ENCODE measurements around the gene TBX18.

The TBX18 gene

GRCh38 chr6:84663866-84664265 lies 100.5 kb downstream of the TBX18 start:
- Histone ChIP-seq H3K4ac (ENCODE audit: low read depth in 1 of 2, low read length in 2 of 2) (no peak overlapping the region), H3K4me1 (ENCODE audit: control insufficient read depth, insufficient read depth, low read depth, low read length) (peaks cover 1% of the 10 kb centered on the region), H3K14ac (ENCODE audit: low read length in 2 of 2) (no peak overlapping the region), H2BK15ac (ENCODE audit: low read depth, poor library complexity, severe bottlenecking) (no peak overlapping the region), H3K9ac (ENCODE audit: low read length) (no peak overlapping the region), H3K23ac (ENCODE audit: low read length in 2 of 2) (no peak overlapping the region), H3K18ac (ENCODE audit: low read depth in 1 of 2, low read length in 2 of 2) (no peak overlapping the region), H4K91ac (ENCODE audit: low read length) (no peak overlapping the region), H3K79me1 (replicated peaks; ENCODE audit: low read length, poor library complexity, severe bottlenecking) (no peaks in the 10 kb centered on the region), H3K9me3 (ENCODE audit: control insufficient read depth, low read length) (no peaks in the 10 kb centered on the region), H2BK120ac (ENCODE audit: low read depth, low read length) (no peak overlapping the region), H2AFZ (ENCODE audit: low read depth, low read length) (no peak overlapping the region), H4K8ac (ENCODE audit: low read length) (no peak overlapping the region), H3K27me3 (ENCODE audit: control insufficient read depth in 1 of 2, insufficient read depth in 1 of 2, low read length in 2 of 2) (no peaks in the 10 kb centered on the region), H3K36me3 (ENCODE audit: control insufficient read depth in 1 of 2, insufficient read depth in 2 of 2, low read depth in 1 of 2, low read length in 2 of 2) (no peaks in the 10 kb centered on the region), H2AK5ac (ENCODE audit: low read length, severe bottlenecking) (no peak overlapping the region), H3K4me3 (ENCODE audit: insufficient read depth in 1 of 2, low read depth in 1 of 2, low read length in 2 of 2) (no peak overlapping the region), H3K27ac (ENCODE audit: low read length, poor library complexity, severe bottlenecking) (no peak overlapping the region), H2BK12ac (ENCODE audit: low read length in 2 of 2) (no peak overlapping the region), H2BK5ac (ENCODE audit: low read depth, low read length, poor library complexity, severe bottlenecking) (no peak overlapping the region), H3K4me2 (ENCODE audit: low read length, poor library complexity, severe bottlenecking) (no peak overlapping the region)
- no peak for DNase-seq
- WGBS: 82% methylated on average over 2 of the region's 2 CpGs

GRCh38 chr6:84657486-84657885 lies 106.9 kb downstream of the TBX18 start:
- H4K91ac ChIP-seq (ENCODE audit: low read length): no peak overlapping the region
- no peak for DNase-seq
- no peaks in the 10 kb centered on the region for H3K9me3 ChIP-seq (ENCODE audit: control insufficient read depth, low read length)
- H2BK12ac ChIP-seq (ENCODE audit: low read length in 2 of 2): no peak overlapping the region
- H2BK120ac ChIP-seq (ENCODE audit: low read depth, low read length): no peak overlapping the region
- H2BK15ac ChIP-seq (ENCODE audit: low read depth, poor library complexity, severe bottlenecking): no peak overlapping the region
- H2AFZ ChIP-seq (ENCODE audit: low read depth, low read length): no peak overlapping the region
- no peaks in the 10 kb centered on the region for H3K36me3 ChIP-seq (ENCODE audit: control insufficient read depth in 1 of 2, insufficient read depth in 2 of 2, low read depth in 1 of 2, low read length in 2 of 2)
- no peak overlapping the region for H3K27ac ChIP-seq (ENCODE audit: low read length, poor library complexity, severe bottlenecking)
- 18% methylated on average over 1 of the region's 2 CpGs for WGBS
- H3K4me1 ChIP-seq (ENCODE audit: control insufficient read depth, insufficient read depth, low read depth, low read length): peaks cover 1% of the 10 kb centered on the region
- H3K14ac ChIP-seq (ENCODE audit: low read length in 2 of 2): no peak overlapping the region
- no peak overlapping the region for H3K18ac ChIP-seq (ENCODE audit: low read depth in 1 of 2, low read length in 2 of 2)
- H2BK5ac ChIP-seq (ENCODE audit: low read depth, low read length, poor library complexity, severe bottlenecking): no peak overlapping the region
- H3K23ac ChIP-seq (ENCODE audit: low read length in 2 of 2): no peak overlapping the region
- no peak overlapping the region for H4K8ac ChIP-seq (ENCODE audit: low read length)
- H3K4me3 ChIP-seq (ENCODE audit: insufficient read depth in 1 of 2, low read depth in 1 of 2, low read length in 2 of 2): no peak overlapping the region
- no peaks in the 10 kb centered on the region for H3K27me3 ChIP-seq (ENCODE audit: control insufficient read depth in 1 of 2, insufficient read depth in 1 of 2, low read length in 2 of 2)
- peak overlapping the region; percentile 7 for H2AK5ac ChIP-seq (ENCODE audit: low read length, severe bottlenecking)
- H3K79me1 ChIP-seq (replicated peaks; ENCODE audit: low read length, poor library complexity, severe bottlenecking): no peaks in the 10 kb centered on the region
- no peak overlapping the region for H3K4me2 ChIP-seq (ENCODE audit: low read length, poor library complexity, severe bottlenecking)
- H3K4ac ChIP-seq (ENCODE audit: low read depth in 1 of 2, low read length in 2 of 2): no peak overlapping the region
- no peak overlapping the region for H3K9ac ChIP-seq (ENCODE audit: low read length)

GRCh38 chr6:84657025-84657424 lies 107.4 kb downstream of the TBX18 start:
- Histone ChIP-seq H3K18ac (ENCODE audit: low read depth in 1 of 2, low read length in 2 of 2) (no peak overlapping the region), H2AK5ac (ENCODE audit: low read length, severe bottlenecking) (peak overlapping the region; percentile 7), H2BK5ac (ENCODE audit: low read depth, low read length, poor library complexity, severe bottlenecking) (no peak overlapping the region), H2BK15ac (ENCODE audit: low read depth, poor library complexity, severe bottlenecking) (no peak overlapping the region), H3K9me3 (ENCODE audit: control insufficient read depth, low read length) (no peaks in the 10 kb centered on the region), H4K91ac (ENCODE audit: low read length) (no peak overlapping the region), H3K14ac (ENCODE audit: low read length in 2 of 2) (no peak overlapping the region), H3K27ac (ENCODE audit: low read length, poor library complexity, severe bottlenecking) (no peak overlapping the region), H4K8ac (ENCODE audit: low read length) (no peak overlapping the region), H3K4me2 (ENCODE audit: low read length, poor library complexity, severe bottlenecking) (no peak overlapping the region), H3K4me3 (ENCODE audit: insufficient read depth in 1 of 2, low read depth in 1 of 2, low read length in 2 of 2) (no peak overlapping the region), H2AFZ (ENCODE audit: low read depth, low read length) (no peak overlapping the region), H3K4me1 (ENCODE audit: control insufficient read depth, insufficient read depth, low read depth, low read length) (peaks cover 1% of the 10 kb centered on the region), H3K27me3 (ENCODE audit: control insufficient read depth in 1 of 2, insufficient read depth in 1 of 2, low read length in 2 of 2) (no peaks in the 10 kb centered on the region), H3K79me1 (replicated peaks; ENCODE audit: low read length, poor library complexity, severe bottlenecking) (no peaks in the 10 kb centered on the region), H3K36me3 (ENCODE audit: control insufficient read depth in 1 of 2, insufficient read depth in 2 of 2, low read depth in 1 of 2, low read length in 2 of 2) (no peaks in the 10 kb centered on the region), H3K23ac (ENCODE audit: low read length in 2 of 2) (no peak overlapping the region), H3K9ac (ENCODE audit: low read length) (no peak overlapping the region), H2BK12ac (ENCODE audit: low read length in 2 of 2) (no peak overlapping the region), H3K4ac (ENCODE audit: low read depth in 1 of 2, low read length in 2 of 2) (no peak overlapping the region), H2BK120ac (ENCODE audit: low read depth, low read length) (no peak overlapping the region)
- DNase-seq: no peak
- 94% methylated on average over 2 of the region's 2 CpGs for WGBS

- Histone ChIP-seq H3K4me2 (ENCODE audit: low read length, poor library complexity, severe bottlenecking) (no peak overlapping the region), H3K4ac (ENCODE audit: low read depth in 1 of 2, low read length in 2 of 2) (no peak overlapping the region), H2BK12ac (ENCODE audit: low read length in 2 of 2) (no peak overlapping the region), H3K9me3 (ENCODE audit: control insufficient read depth, low read length) (no peaks in the 10 kb centered on the region), H3K4me1 (ENCODE audit: control insufficient read depth, insufficient read depth, low read depth, low read length) (peaks cover 2% of the 10 kb centered on the region), H3K14ac (ENCODE audit: low read length in 2 of 2) (no peak overlapping the region), H2AFZ (ENCODE audit: low read depth, low read length) (no peak overlapping the region), H2AK5ac (ENCODE audit: low read length, severe bottlenecking) (peak overlapping the region; percentile 95), H4K8ac (ENCODE audit: low read length) (no peak overlapping the region), H4K91ac (ENCODE audit: low read length) (no peak overlapping the region), H3K18ac (ENCODE audit: low read depth in 1 of 2, low read length in 2 of 2) (no peak overlapping the region), H2BK5ac (ENCODE audit: low read depth, low read length, poor library complexity, severe bottlenecking) (peak overlapping the region; percentile 68), H3K27ac (ENCODE audit: low read length, poor library complexity, severe bottlenecking) (peak overlapping the region; percentile 94), H3K36me3 (ENCODE audit: control insufficient read depth in 1 of 2, insufficient read depth in 2 of 2, low read depth in 1 of 2, low read length in 2 of 2) (no peaks in the 10 kb centered on the region), H2BK120ac (ENCODE audit: low read depth, low read length) (no peak overlapping the region), H2BK15ac (ENCODE audit: low read depth, poor library complexity, severe bottlenecking) (no peak overlapping the region), H3K9ac (ENCODE audit: low read length) (no peak overlapping the region), H3K79me1 (replicated peaks; ENCODE audit: low read length, poor library complexity, severe bottlenecking) (no peaks in the 10 kb centered on the region), H3K27me3 (ENCODE audit: control insufficient read depth in 1 of 2, insufficient read depth in 1 of 2, low read length in 2 of 2) (no peaks in the 10 kb centered on the region), H3K23ac (ENCODE audit: low read length in 2 of 2) (no peak overlapping the region), H3K4me3 (ENCODE audit: insufficient read depth in 1 of 2, low read depth in 1 of 2, low read length in 2 of 2) (no peak overlapping the region)
- no peak for DNase-seq
- WGBS: 55% methylated on average over 3 of the region's 3 CpGs
Measured at GRCh38 chr6:84653027-84653551, 111.3 kb downstream of the TBX18 start.
